GM12865 (cell line): ENCODE data around the gene FAM174B.

Experiments used
- DNase-seq: peaks from one replicate; pipeline ENCODE4 v3.0.0; 2010; ENCODE audit warnings: low read depth
- H3K4me3 ChIP-seq: 2 replicates; pipeline ENCODE4 v1.5.1; 2011; ENCODE audit warnings: mild to moderate bottlenecking, low read depth, low read length, control low read depth
- CTCF ChIP-seq: IDR thresholded peaks from 2 replicates; pipeline ENCODE4 v1.5.1; 2011; ENCODE audit warnings: low read length, control low read depth, low read depth, inconsistent platforms; ENCODE audit not compliant: insufficient read depth; ENCODE audit errors: missing control alignments

Gene FAM174B

GRCh38 chr15:92651877-92652575 lies 3.5 kb downstream of the FAM174B start:
- TF ChIP-seq CTCF: no peak
- DNase-seq: no peak
- peak overlapping the region; percentile 65; the same call in 1 of the 2 replicates for H3K4me3 ChIP-seq

GRCh38 chr15:92650966-92651365 lies 4.6 kb downstream of the FAM174B start:
- no peak for DNase-seq
- no peak overlapping the region for H3K4me3 ChIP-seq
- TF ChIP-seq CTCF: no peak

GRCh38 chr15:92650256-92650655 lies 5.3 kb downstream of the FAM174B start:
- no peak overlapping the region for H3K4me3 ChIP-seq
- DNase-seq: no peak

GRCh38 chr15:92648190-92648875 lies 7.2 kb downstream of the FAM174B start:
- DNase-seq: no peak

More at GRCh38 chr15:92650256-92650655, 5.3 kb downstream of the FAM174B start:
- TF ChIP-seq CTCF: no peak

GRCh38 chr15:92647467-92648163 lies 8.0 kb downstream of the FAM174B start:
- no peak for DNase-seq
- TF ChIP-seq CTCF: no peak
- no peak overlapping the region for H3K4me3 ChIP-seq

More at GRCh38 chr15:92648190-92648875, 7.2 kb downstream of the FAM174B start:
- no peak for TF ChIP-seq CTCF
- no peak overlapping the region for H3K4me3 ChIP-seq

- TF ChIP-seq CTCF: no peak
- no peak overlapping the region for H3K4me3 ChIP-seq
- DNase-seq: no peak
Measured at GRCh38 chr15:92646216-92646615, 9.4 kb downstream of the FAM174B start.
